ENCODE data around the gene ACTR2. TPM values are rescaled to one million over a fixed set of nuclear protein-coding genes. Genes with fewer than 3 reads are reported as not detected.
A peak's percentile ranks its signal among the peaks of the same experiment; 100 is the strongest.

The ACTR2 gene
- total RNA-seq, 4 donors from 2014 or later: 34.4 to 43.9 (median 35.8) TPM

- TF ChIP-seq CTCF (IDR thresholded peaks at IDR 0.05 in 4 of 5, conservative IDR thresholded peaks at IDR 0.05 in 1 of 5) (no peak), POLR2A (IDR thresholded peaks at IDR 0.05) (no peak)
- DNase-seq (no peak), ATAC-seq (no peak)
- H3K9me3 ChIP-seq: no peaks in the 10 kb centered on the region
- H3K36me3 ChIP-seq: peaks cover 0 to 32% of the 10 kb centered on the region in 2 donors
- no peaks in the 10 kb centered on the region for H3K4me1 ChIP-seq
- no peak overlapping the region for H3K27ac ChIP-seq
- no peak overlapping the region for H3K4me3 ChIP-seq
- no peaks in the 10 kb centered on the region for H3K27me3 ChIP-seq
- intact Hi-C loops (cut with DNase I; ENCODE audit: low total_unique reads) (no loop called here), in situ Hi-C loops (cut with MboI; ENCODE audit: low sequenced_read_pairs in 4 of 4) (no loop called here)
These were observed 90.2 kb downstream of the ACTR2 start for GRCh38 chr2:65317841-65318240.

DNA sequence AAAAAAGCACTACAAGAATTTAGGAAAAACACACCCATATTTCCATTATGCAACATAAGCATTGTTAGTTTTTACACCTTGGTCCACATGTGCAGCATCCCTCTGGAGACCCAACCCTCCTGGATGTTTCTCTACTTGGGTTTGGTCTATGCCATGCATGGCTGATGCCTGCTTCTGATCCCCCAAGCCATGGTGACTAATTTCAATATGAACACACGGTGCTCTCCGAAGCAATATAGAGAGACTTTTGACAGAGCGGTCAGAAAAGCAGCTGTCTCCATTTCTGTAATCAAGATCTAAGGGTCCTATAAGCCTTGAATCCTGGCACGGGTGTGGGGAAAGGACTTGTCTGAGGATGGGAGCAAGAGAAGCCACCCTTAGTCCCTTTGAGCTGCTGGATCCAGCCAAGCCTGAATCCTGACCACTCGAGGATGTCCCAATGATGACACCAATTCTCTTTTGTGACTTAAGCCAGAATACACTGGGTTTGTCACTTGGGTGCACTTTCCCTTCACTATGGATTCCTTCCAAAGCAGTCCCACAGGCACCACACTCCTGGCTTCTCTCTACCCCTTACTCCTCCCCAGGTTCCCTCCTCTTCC is 91.5 kb downstream of the ACTR2 start:
- Histone ChIP-seq H3K27ac (peak overlapping the region in 2 of 4 donors; percentile 34 to 39), H3K27me3 (no peaks in the 10 kb centered on the region), H3K4me1 (no peaks in the 10 kb centered on the region), H3K9me3 (no peaks in the 10 kb centered on the region), H3K4me3 (no peak overlapping the region), H3K36me3 (peaks cover 0 to 20% of the 10 kb centered on the region in 2 donors)
- TF ChIP-seq CTCF (IDR thresholded peaks at IDR 0.05 in 4 of 5, conservative IDR thresholded peaks at IDR 0.05 in 1 of 5) (no peak), POLR2A (IDR thresholded peaks at IDR 0.05) (no peak)
- in situ Hi-C loops (cut with MboI; ENCODE audit: low sequenced_read_pairs in 4 of 4) (no loop called here), intact Hi-C loops (cut with DNase I; ENCODE audit: low total_unique reads) (no loop called here)
- ATAC-seq (no peak), DNase-seq (no peak)

DNA sequence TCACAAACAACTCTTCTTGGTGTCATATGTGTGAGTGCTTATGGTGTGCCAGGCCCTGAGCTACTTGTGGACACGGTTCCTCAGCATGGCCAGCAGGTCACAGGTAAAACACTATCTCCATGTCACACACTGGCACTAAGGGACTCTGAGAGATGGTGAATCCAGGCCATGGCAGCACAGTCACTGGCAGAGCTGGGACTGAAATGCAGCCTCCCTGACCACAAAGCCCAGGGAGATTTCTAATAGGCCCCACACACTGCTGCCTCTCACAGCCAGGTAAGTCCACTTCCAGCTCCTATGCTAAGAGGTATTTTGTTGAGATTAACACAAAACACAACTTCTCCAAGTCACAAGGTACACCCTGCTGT is 92.0 kb downstream of the ACTR2 start:
- Histone ChIP-seq H3K27ac (peak overlapping the region in 2 of 4 donors; percentile 34 to 39), H3K4me3 (no peak overlapping the region), H3K9me3 (no peaks in the 10 kb centered on the region), H3K36me3 (peaks cover 0 to 17% of the 10 kb centered on the region in 2 donors), H3K4me1 (no peaks in the 10 kb centered on the region), H3K27me3 (no peaks in the 10 kb centered on the region)
- in situ Hi-C loops (cut with MboI; ENCODE audit: low sequenced_read_pairs in 4 of 4) (no loop called here), intact Hi-C loops (cut with DNase I; ENCODE audit: low total_unique reads) (no loop called here)
- ATAC-seq (no peak), DNase-seq (no peak)
- TF ChIP-seq POLR2A (IDR thresholded peaks at IDR 0.05): no peak
- no peak for TF ChIP-seq CTCF (IDR thresholded peaks at IDR 0.05 in 4 of 5, conservative IDR thresholded peaks at IDR 0.05 in 1 of 5)

DNA sequence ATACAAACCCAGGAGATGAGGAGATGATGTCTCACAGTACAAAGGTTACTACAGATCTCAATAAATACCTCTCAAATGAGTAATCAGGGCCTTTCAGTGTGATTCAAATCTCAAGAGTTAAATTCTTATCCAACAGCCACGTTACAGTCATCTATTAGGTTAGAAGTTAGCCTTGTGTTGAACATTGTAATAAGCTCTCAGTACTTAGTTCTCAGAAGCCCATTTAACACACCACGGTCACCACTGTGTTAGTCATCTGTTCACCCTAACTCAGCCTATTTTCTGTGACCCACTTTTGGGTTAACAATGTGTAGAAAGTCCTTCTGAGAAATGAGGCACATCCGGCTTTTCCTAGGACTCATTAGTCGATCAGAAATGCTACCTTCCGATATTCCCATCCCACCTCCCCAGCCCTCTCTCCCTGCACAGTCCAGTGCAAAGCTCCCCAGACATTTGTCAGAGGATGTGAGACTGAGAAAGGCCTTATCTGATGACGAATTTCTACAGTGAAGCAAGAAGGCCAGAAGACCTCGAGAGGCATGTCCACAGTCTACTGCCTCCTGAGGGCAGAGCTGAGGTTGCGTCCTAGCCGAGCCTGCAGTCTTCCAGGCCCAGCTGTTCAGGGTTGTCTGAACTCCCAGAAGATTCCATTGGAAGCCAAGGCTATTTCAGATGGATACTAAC is 92.6 kb downstream of the ACTR2 start:
- no peak overlapping the region for H3K4me3 ChIP-seq
- peak in 1 of 2 donors; percentile 57 for DNase-seq
- in situ Hi-C loops (cut with MboI; ENCODE audit: low sequenced_read_pairs in 4 of 4) (no loop called here), intact Hi-C loops (cut with DNase I; ENCODE audit: low total_unique reads) (no loop called here)
- peak; percentile 45 to 71 for ATAC-seq
- peaks cover 0 to 13% of the 10 kb centered on the region in 2 donors for H3K36me3 ChIP-seq
- H3K27ac ChIP-seq: peak overlapping the region in 2 of 4 donors; percentile 34 to 39
- H3K4me1 ChIP-seq: no peaks in the 10 kb centered on the region
- TF ChIP-seq CTCF (IDR thresholded peaks at IDR 0.05 in 4 of 5, conservative IDR thresholded peaks at IDR 0.05 in 1 of 5): peak in 1 of 5 experiments; percentile 16
- TF ChIP-seq POLR2A (IDR thresholded peaks at IDR 0.05): no peak
- no peaks in the 10 kb centered on the region for H3K27me3 ChIP-seq
- no peaks in the 10 kb centered on the region for H3K9me3 ChIP-seq

Other genes with a start within 250 kb of the ACTR2 start
- gene SLC1A4, start 238.4 kb upstream of the ACTR2 start, total RNA-seq: 10 to 100 TPM in 3 of 4 donors, 1 to 10 TPM in 1; 5.4 to 54.1 (median 14.1) TPM
- gene CEP68, start 171.4 kb upstream of the ACTR2 start, total RNA-seq: 10 to 100 TPM; 21.4 to 48.0 (median 35.2) TPM
- gene RAB1A, start 97.7 kb upstream of the ACTR2 start, total RNA-seq: 10 to 100 TPM; 36.4 to 71.3 (median 43.7) TPM
- 10 to 100 TPM in 1 of 4 donors, 1 to 10 TPM in 3; 4.1 to 12.5 (median 7.4) TPM for gene SPRED2, start 204.8 kb downstream of the ACTR2 start, total RNA-seq

Data from gastrocnemius medialis (tissue), 4 donors.